DMS114 treated with DMSO at 0.1 percent for 48 hours (cell line): ENCODE measurements around the gene SNAP29.
A peak's percentile ranks its signal among the peaks of the same experiment; 100 is the strongest.

ENCODE experiments used
- DNase-seq: peaks from one replicate; lab custom pipeline; 2025; ENCODE audit not compliant: unreplicated experiment; lab: John Stamatoyannopoulos, UW

The SNAP29 gene

GRCh38 chr22:20865875-20866445, 7.2 kb downstream of the SNAP29 start:
- DNase-seq, result no peak

DNA sequence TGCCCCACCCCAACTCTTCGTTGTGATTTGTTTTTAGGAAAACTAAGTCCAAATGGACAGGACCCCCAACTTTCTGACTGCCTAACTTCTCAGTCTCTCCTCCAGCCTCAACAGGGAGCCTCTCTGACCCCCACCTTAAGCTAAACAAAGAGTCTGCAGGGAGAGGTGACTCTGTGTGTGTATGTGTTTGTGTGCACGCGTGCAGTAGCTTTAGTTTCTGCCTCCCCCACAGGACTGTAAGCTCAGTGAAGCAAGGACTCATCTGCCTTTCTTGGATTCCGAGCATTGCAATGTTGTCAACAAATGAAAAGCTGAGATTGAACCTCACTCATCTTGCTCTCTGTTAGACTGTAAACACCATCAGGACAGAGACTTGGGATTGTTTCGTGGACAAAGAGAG, 7.9 kb downstream of the SNAP29 start:
- no peak for DNase-seq

- DNase-seq, result no peak
Observed at GRCh38 chr22:20867179-20868024, 8.6 kb downstream of the SNAP29 start.

GRCh38 chr22:20868025-20868962, 9.5 kb downstream of the SNAP29 start:
- DNase-seq, result no peak

DNA sequence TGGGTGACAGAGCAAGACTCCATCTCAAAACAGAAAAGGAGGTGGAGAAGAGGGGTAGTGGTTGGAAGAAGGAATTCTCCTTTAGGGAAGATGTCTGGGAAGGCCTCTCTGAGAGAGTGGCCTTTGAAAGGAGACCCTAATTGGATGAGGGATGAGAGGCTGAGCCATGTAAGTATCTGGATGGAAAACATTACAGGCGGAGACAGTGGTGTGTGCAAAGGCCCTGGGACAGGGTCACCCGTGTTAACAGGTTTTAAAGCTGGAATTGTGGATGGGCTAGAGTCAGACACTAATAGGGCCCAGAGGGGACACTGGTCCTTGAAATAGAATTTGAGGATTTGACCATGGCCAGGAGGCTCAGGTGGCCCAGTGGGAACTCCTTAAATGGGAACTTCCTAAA, 10.4 kb downstream of the SNAP29 start:
- DNase-seq, result no peak

- DNase-seq, result no peak
Observed at GRCh38 chr22:20873214-20873613, 14.4 kb downstream of the SNAP29 start.

GRCh38 chr22:20875296-20875695, 16.5 kb downstream of the SNAP29 start:
- DNase-seq, result no peak

DNA sequence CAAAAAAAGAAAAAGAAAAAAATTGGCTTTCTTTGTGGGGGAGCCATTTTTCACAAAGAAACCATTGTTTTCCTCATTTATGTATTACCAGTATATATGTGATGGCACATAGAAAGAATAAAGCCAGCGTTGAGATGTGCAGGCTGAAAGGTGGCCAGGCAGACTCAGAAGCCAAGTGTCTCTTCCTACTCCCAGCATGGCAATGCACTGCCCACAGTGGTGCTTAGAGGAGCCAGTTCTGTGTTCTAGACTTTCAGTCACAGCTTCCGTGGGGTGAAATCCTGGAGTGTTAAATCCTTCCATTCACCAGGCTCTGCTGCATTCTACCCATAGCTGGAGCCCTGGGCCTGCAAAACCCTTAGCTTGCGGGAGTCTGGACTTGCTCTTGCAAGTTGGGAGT, 18.9 kb downstream of the SNAP29 start:
- no peak for DNase-seq

- no peak for DNase-seq
Observed at GRCh38 chr22:20881231-20881630, 22.4 kb downstream of the SNAP29 start.

DNA sequence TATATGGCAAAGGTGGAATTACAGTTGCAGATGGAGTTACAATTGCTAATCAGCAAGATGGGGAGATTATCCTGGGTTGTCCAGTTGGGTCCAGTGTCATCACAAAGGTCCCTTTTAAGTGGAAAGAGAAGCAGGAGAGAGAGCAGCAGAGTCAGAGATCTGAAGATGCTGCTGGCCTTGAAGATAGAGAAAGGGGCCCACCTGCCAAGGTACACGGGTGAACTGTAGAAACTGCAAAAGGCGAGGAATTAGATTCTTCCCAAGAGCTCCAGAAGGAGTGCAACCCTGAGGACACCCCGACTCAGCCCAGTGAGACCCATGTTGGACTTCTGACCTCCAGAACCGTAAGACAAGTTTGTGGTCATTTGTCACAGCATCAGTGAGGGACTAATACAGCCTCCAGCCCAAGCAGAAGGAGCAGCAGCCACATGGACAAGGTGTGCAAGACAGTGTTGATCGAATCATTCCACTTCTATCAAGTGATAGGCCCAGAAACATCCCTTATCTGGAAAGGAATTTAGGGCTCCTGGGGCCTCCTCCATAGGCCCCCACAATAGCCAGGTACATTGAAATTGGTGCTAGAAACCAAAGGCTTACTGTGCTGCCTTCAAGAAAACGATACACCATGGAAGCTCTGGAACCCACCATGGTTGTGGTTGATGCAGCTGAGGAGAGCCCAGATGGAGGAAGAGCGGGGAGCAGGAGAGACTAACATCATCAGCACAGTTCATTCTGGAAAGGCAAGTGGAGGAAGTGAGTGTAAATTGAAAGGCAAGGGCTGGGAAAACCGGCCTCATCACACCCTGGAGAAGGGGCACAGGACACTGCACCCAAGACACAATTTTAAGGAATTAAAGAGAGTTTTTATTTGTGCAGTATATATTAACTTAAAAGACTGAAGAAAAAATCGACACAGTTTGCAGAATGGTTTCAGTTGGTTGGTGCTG, 23.3 kb downstream of the SNAP29 start:
- no peak for DNase-seq

- no peak for DNase-seq
Observed at GRCh38 chr22:20882855-20883254, 24.0 kb downstream of the SNAP29 start.

- no peak for DNase-seq
Observed at GRCh38 chr22:20884454-20884853, 25.6 kb downstream of the SNAP29 start.

GRCh38 chr22:20885017-20885556, 26.3 kb downstream of the SNAP29 start:
- DNase-seq, result no peak

DNA sequence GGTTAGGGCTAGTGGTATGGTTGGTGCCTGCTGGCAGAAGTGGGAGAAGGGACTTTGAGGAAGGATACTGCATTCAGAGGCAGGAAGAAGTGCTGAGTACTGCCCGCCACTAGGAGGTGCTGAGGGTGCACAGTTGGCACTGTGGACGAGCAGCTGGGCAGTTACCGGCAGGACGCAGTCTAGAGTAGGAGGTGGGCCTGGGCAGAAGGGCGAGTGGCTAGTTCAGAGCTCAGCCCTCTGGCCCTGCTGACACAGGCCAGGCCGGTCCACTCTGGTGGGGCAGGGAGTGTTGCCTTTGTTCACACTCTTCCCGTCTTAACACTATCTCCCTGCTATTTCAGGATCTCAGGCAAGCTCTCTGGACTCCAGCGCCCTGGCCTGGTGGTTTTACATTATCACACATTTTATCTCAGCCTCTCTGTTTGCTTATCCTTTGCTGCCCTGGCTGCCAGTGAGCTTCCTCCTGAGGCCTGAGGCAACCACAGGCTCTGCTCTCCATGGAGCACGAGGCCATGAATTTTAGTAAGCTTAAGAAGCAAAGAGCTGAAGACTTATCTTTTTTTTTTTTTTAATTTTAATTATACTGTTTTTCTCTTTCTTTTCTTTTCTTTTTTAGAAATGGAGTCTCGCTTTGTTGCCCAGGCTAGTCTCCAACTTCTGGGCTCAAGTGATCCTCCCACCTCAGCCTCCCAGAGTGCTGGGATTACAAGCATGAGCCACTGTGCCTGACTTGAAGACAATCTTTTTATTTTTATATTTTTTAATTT, 26.9 kb downstream of the SNAP29 start:
- DNase-seq, result peak; percentile 81

DNA sequence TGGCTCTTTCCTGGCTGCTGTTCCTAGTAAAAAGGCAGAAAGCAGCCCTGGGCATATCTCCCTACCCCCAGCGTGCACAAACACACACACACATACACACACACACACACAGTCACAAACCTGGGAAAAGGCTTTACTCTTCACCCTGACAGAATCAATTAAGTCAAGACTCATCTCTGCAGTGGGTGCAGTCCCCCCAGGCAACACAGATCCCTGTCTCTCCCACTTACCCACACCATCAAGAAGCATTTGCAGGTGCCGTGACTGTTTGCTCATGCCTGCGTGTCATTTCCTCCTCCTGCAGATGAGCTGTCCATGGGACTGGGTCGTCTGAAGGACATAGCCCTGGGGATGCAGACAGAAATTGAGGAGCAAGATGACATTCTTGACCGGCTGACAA, 28.6 kb downstream of the SNAP29 start:
- DNase-seq, result no peak

- DNase-seq, result no peak
Observed at GRCh38 chr22:20889025-20889704, 30.4 kb downstream of the SNAP29 start.

DNA sequence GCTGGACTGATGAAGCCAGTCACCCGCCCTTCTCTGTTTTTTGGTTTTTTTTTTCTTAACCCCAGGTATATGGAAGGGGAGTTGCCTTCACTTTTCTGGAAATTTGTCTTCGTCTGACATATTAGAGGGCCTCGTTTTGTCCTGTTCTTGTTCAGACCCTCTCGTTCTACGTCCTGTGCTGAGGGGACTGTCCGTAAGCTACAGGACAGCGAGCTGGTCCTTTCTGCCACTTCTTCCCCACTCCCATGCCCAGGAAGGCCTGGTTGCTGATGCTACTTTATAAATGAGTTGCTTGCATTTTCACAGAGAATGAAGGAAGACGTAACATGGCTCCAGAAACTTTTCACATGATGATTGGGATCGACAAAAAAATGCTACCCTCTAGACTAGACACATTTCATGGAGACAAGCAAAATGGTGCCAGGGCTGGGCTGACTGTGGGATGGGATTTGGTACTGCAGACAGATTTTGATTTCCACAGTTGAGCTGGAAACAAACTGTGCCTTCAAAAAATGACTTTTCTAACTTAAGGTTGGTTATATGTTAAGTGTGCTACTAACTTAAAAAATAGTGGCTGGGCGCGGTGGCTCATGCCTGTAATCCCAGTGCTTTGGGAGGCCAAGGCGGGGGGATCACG, 31.2 kb downstream of the SNAP29 start:
- no peak for DNase-seq

GRCh38 chr22:20890975-20891374, 32.2 kb downstream of the SNAP29 start:
- no peak for DNase-seq
